Esophagus muscularis mucosa (tissue), 3 donors: ENCODE results near the gene PCDH9.

ENCODE experiments used
- POLR2A ChIP-seq: fragments of 450-650 bp; IDR thresholded peaks from one replicate; pipeline ENCODE4 v1.6.1; 2017; ENCODE audit warnings: antibody characterized with exemption, moderate library complexity, mild to moderate bottlenecking, low read depth
- TF ChIP-seq, protein P1 (sequence below), 3 experiments: fragments of 200-600 bp in 2 of 3; fragments of 450-650 bp in 1 of 3; sonication (generic) in 2 of 3; IDR thresholded peaks; one replicate each; pipeline ENCODE4 v1.5.1; 2017 to 2019; ENCODE audit warnings: antibody characterized with exemption in 3 of 3, mild to moderate bottlenecking in 2 of 3, moderate library complexity in 1 of 3

DNA sequence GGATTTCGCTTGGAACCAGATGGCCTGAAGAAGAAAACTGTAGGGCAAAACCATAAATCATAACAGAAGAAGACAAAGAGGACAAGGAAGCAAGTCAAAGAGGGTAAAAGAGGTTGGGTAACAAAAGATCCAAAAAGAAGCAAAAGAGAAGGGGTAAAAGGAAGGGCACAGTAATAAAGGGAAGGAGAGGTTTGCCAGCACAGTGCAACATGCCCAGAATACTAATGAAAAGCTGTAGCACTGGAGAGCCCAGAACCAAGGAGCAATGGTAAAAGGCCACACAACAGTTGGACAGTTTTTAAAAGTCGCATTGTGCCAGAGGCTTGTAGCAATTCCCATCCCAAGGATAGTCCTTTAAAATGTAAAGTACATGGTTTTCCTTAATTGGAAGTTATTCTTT lies 506.6 kb downstream of the PCDH9 start:
- TF ChIP-seq, protein P1, sequence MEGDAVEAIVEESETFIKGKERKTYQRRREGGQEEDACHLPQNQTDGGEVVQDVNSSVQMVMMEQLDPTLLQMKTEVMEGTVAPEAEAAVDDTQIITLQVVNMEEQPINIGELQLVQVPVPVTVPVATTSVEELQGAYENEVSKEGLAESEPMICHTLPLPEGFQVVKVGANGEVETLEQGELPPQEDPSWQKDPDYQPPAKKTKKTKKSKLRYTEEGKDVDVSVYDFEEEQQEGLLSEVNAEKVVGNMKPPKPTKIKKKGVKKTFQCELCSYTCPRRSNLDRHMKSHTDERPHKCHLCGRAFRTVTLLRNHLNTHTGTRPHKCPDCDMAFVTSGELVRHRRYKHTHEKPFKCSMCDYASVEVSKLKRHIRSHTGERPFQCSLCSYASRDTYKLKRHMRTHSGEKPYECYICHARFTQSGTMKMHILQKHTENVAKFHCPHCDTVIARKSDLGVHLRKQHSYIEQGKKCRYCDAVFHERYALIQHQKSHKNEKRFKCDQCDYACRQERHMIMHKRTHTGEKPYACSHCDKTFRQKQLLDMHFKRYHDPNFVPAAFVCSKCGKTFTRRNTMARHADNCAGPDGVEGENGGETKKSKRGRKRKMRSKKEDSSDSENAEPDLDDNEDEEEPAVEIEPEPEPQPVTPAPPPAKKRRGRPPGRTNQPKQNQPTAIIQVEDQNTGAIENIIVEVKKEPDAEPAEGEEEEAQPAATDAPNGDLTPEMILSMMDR (IDR thresholded peaks at IDR 0.05) = no peak
- no peak for TF ChIP-seq POLR2A
